HepG2 (cell line): Measurements from ENCODE around the gene ZMAT2. TPM values are rescaled to one million over a fixed set of nuclear protein-coding genes. Genes with fewer than 3 reads are reported as not detected.

Experiments used
- ATF4 ChIP-seq, 2 experiments: fragments of 450-650 bp in 1 of 2; sonication (generic) in 1 of 2; formaldehyde crosslinking; IDR thresholded peaks; 2 replicates each; pipeline versions ENCODE4 v1.5.0 to v1.8.0; 2020 to 2022; ENCODE audit warnings: mild to moderate bottlenecking in 1 of 2, missing genetic modification reagents in 1 of 2
- ATF7-NPFF ChIP-seq: sonication (generic); formaldehyde crosslinking; IDR thresholded peaks from 2 replicates; pipeline ENCODE4 v1.8.1; 2023; ENCODE audit warnings: mild to moderate bottlenecking, low read depth, missing genetic modification reagents, moderate library complexity
- GATAD1 ChIP-seq: IDR thresholded peaks from 2 replicates; pipeline ENCODE4 v1.6.1; 2016; ENCODE audit warnings: missing genetic modification reagents, missing compliant biosample characterization
- KAT8 ChIP-seq: IDR thresholded peaks from 2 replicates; pipeline ENCODE4 v1.6.1; 2016; ENCODE audit warnings: missing genetic modification reagents, missing compliant biosample characterization
- MYC ChIP-seq: sonication (generic); formaldehyde crosslinking; IDR thresholded peaks from 2 replicates; pipeline ENCODE4 v1.9.0; 2021; ENCODE audit warnings: missing genetic modification reagents, borderline replicate concordance
- PHF21A ChIP-seq: sonication (generic); formaldehyde crosslinking; IDR thresholded peaks from 2 replicates; pipeline ENCODE4 v1.5.0; 2020; ENCODE audit warnings: mild to moderate bottlenecking, missing genetic modification reagents
- SOX13 ChIP-seq, 3 experiments: fragments of 450-650 bp in 1 of 3; sonication (generic) in 1 of 3; formaldehyde crosslinking in 1 of 3; IDR thresholded peaks in 2 of 3; conservative IDR thresholded peaks in 1 of 3; 2 replicates each; pipeline versions ENCODE4 v1.5.0 to v1.6.1; 2016 to 2020; ENCODE audit warnings: antibody characterized with exemption in 1 of 3, mild to moderate bottlenecking in 1 of 3, missing compliant biosample characterization in 1 of 3, missing genetic modification reagents in 1 of 3, moderate library complexity in 1 of 3
- SP5 ChIP-seq: IDR thresholded peaks from 2 replicates; pipeline ENCODE4 v1.6.1; 2016; ENCODE audit warnings: low read depth, borderline replicate concordance
- TBX2 ChIP-seq: sonication (generic); formaldehyde crosslinking; IDR thresholded peaks from 2 replicates; pipeline ENCODE4 v1.5.0; 2020; ENCODE audit warnings: missing genetic modification reagents, mild to moderate bottlenecking, borderline replicate concordance
- YEATS4 ChIP-seq: sonication (generic); formaldehyde crosslinking; IDR thresholded peaks from 2 replicates; pipeline ENCODE4 v1.4.0; 2020; ENCODE audit warnings: missing genetic modification reagents, borderline replicate concordance
- ZNF24 ChIP-seq: fragments of 450-650 bp; IDR thresholded peaks from 2 replicates; pipeline ENCODE4 v1.6.1; 2017; ENCODE audit warnings: antibody characterized with exemption, mild to moderate bottlenecking
- ZNF276 ChIP-seq: sonication (generic); formaldehyde crosslinking; IDR thresholded peaks from 2 replicates; pipeline ENCODE4 v1.4.0; 2020; ENCODE audit warnings: mild to moderate bottlenecking, low read depth, missing genetic modification reagents
- ZNF331 ChIP-seq: sonication (generic); formaldehyde crosslinking; IDR thresholded peaks from 2 replicates; pipeline ENCODE4 v1.4.0; 2020; ENCODE audit warnings: missing genetic modification reagents
- ZNF431 ChIP-seq: sonication (generic); formaldehyde crosslinking; IDR thresholded peaks from 2 replicates; pipeline ENCODE4 v1.9.0; 2022; ENCODE audit warnings: missing genetic modification reagents, low read depth, mild to moderate bottlenecking, borderline replicate concordance
- ZNF550 ChIP-seq: sonication (generic); formaldehyde crosslinking; IDR thresholded peaks from 2 replicates; pipeline ENCODE4 v1.4.0; 2020; ENCODE audit warnings: mild to moderate bottlenecking, missing genetic modification reagents, borderline replicate concordance
- ZNF841 ChIP-seq: sonication (generic); formaldehyde crosslinking; IDR thresholded peaks from 2 replicates; pipeline ENCODE4 v1.8.1; 2023; ENCODE audit warnings: missing genetic modification reagents, borderline replicate concordance
- ZSCAN29 ChIP-seq: sonication (generic); formaldehyde crosslinking; conservative IDR thresholded peaks from 2 replicates; pipeline ENCODE4 v1.4.0; 2020; ENCODE audit warnings: mild to moderate bottlenecking, missing genetic modification reagents
- polyA plus RNA-seq, 8 experiments: library from polyadenylated mRNA; depleted of rRNA in 3 of 8; stranded (reverse) in 7 of 8; unstranded in 1 of 8; fragments of >200 nt; fragmentation: Illumina TruSeq in 4 of 8; extraction: Trizol in 4 of 8; gene quantifications; 2 replicates each; pipeline versions ENCODE4 v1.2.1 to v1.2.3, GENCODE V29; 2011 to 2016; ENCODE audit warnings: low read depth in 4 of 8, missing spikeins in 1 of 8, mixed read lengths in 1 of 8; ENCODE audit not compliant: insufficient read depth in 1 of 8
- total RNA-seq, 5 experiments: library from RNA; depleted of rRNA; stranded (reverse); fragments of >200 nt; fragmentation: Illumina TruSeq; extraction: Trizol; gene quantifications; 2 replicates each; pipeline ENCODE4 v1.2.3, GENCODE V29; 2016; ENCODE audit warnings: low read depth in 1 of 5
- TF ChIP-seq, protein P1 (sequence below): sonication (generic); formaldehyde crosslinking; IDR thresholded peaks from 2 replicates; pipeline ENCODE4 v1.4.0; 2020; ENCODE audit warnings: missing genetic modification reagents
- TF ChIP-seq, protein P2 (sequence below): sonication (generic); formaldehyde crosslinking; IDR thresholded peaks from 2 replicates; pipeline ENCODE4 v1.4.0; 2020; ENCODE audit warnings: mild to moderate bottlenecking, missing genetic modification reagents
- TF ChIP-seq, protein P3 (sequence below): sonication (generic); formaldehyde crosslinking; IDR thresholded peaks from 2 replicates; pipeline ENCODE4 v1.4.0; 2020; ENCODE audit warnings: missing genetic modification reagents, low read depth, mild to moderate bottlenecking, borderline replicate concordance

The ZMAT2 gene
- total and polyA plus RNA-seq, 2 of the 13 experiments (the other 11 are each of a cell fraction or from before 2014, with no cell fraction given), result 35.4 to 92.8 TPM

DNA sequence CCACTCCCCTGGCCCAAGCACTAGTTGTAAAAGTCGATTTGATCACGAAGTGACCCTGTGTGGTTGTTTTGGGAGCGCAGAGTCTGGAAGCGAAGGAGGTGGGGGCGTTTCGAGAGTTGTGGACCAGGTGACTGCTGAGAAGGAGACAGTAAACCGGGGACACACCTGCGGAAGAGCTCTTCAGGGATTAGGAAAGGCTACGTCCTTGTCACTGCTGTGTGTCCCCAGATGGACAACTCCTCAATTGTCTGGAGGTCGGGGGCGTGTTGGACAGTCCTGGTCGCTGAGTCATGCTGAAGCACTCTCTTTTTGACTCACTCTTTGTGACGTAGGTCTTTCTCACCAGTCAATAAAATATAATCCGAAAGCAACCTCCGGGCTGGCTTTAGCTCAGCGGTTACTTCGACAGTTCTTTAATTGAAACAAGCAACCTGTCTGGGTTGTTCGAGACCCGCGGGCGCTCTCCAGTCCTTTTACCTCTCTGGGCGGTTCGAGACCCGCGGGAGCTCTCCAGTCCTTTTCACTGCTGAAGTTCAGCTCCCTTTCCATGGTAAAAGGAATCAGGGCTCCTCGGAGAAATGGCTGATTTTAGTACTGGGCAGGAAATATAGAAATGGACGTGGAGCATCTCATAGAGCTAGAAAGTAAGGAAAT lies 10.8 kb downstream of the ZMAT2 start (continued):
- TF ChIP-seq ZSCAN29 (CRISPR knock-in tag) (no peak), ZNF24 (peak; percentile 99), ZNF431 (CRISPR knock-in tag) (peak; percentile 5; the same call in 1 of the 2 replicates), SP5 (CRISPR knock-in tag) (peak; percentile 33; the same call in 1 of the 2 replicates), PHF21A (peak; percentile 56; the same call in 1 of the 2 replicates), ATF7-NPFF (CRISPR knock-in tag) (peak; percentile 37; the same call in 1 of the 2 replicates), KAT8 (CRISPR knock-in tag) (peak; percentile 84), MYC (peak; percentile 35; the same call in 1 of the 2 replicates), TBX2 (CRISPR knock-in tag) (0 out of 2 replicates have a peak, but pooled peaks have one; percentile 43), ZNF550 (CRISPR knock-in tag) (no peak), YEATS4 (no peak; the same call in 1 of the 2 replicates), ZNF331 (peak; percentile 81; the same call in 1 of the 2 replicates), SOX13 (IDR thresholded peaks at IDR 0.05) (no peak), SOX13 (CRISPR knock-in tag; conservative IDR thresholded peaks at IDR 0.05 in 1 of 2, IDR thresholded peaks at IDR 0.05 in 1 of 2) (peak in 1 of 2 experiments; percentile 74; a peak in 2 of 4 replicates), ATF4 (CRISPR knock-in tag; IDR thresholded peaks at IDR 0.05) (0 out of 4 replicates have a peak, but pooled peaks of 1 of the 2 experiments have one; percentile 27), ZNF841 (CRISPR knock-in tag) (no peak), ZNF276 (no peak), GATAD1 (peak; percentile 57)
- TF ChIP-seq, protein P1, sequence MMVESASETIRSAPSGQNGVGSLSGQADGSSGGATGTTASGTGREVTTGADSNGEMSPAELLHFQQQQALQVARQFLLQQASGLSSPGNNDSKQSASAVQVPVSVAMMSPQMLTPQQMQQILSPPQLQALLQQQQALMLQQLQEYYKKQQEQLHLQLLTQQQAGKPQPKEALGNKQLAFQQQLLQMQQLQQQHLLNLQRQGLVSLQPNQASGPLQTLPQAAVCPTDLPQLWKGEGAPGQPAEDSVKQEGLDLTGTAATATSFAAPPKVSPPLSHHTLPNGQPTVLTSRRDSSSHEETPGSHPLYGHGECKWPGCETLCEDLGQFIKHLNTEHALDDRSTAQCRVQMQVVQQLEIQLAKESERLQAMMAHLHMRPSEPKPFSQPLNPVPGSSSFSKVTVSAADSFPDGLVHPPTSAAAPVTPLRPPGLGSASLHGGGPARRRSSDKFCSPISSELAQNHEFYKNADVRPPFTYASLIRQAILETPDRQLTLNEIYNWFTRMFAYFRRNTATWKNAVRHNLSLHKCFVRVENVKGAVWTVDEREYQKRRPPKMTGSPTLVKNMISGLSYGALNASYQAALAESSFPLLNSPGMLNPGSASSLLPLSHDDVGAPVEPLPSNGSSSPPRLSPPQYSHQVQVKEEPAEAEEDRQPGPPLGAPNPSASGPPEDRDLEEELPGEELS (CRISPR knock-in tag), result peak; percentile 70
- TF ChIP-seq, protein P2, sequence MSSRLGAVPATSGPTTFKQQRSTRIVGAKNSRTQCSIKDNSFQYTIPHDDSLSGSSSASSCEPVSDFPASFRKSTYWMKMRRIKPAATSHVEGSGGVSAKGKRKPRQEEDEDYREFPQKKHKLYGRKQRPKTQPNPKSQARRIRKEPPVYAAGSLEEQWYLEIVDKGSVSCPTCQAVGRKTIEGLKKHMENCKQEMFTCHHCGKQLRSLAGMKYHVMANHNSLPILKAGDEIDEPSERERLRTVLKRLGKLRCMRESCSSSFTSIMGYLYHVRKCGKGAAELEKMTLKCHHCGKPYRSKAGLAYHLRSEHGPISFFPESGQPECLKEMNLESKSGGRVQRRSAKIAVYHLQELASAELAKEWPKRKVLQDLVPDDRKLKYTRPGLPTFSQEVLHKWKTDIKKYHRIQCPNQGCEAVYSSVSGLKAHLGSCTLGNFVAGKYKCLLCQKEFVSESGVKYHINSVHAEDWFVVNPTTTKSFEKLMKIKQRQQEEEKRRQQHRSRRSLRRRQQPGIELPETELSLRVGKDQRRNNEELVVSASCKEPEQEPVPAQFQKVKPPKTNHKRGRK (CRISPR knock-in tag), result no peak
- TF ChIP-seq, protein P3, sequence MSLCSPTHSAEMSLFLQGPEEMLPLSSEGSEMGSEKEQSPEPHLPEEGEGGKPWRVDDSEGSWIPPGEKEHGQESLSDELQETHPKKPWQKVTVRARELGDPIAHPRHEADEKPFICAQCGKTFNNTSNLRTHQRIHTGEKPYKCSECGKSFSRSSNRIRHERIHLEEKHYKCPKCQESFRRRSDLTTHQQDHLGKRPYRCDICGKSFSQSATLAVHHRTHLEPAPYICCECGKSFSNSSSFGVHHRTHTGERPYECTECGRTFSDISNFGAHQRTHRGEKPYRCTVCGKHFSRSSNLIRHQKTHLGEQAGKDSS (CRISPR knock-in tag), result no peak
